ENCODE results near the gene TUBGCP3. TPM values are rescaled to one million over a fixed set of nuclear protein-coding genes. Genes with fewer than 3 reads are reported as not detected.

The TUBGCP3 gene
- total and polyA plus RNA-seq, 9 of the 15 experiments (the other 6 are each of a cell fraction or from before 2014, with no cell fraction given): 3.0 to 24.8 (median 15.2) TPM

DNA sequence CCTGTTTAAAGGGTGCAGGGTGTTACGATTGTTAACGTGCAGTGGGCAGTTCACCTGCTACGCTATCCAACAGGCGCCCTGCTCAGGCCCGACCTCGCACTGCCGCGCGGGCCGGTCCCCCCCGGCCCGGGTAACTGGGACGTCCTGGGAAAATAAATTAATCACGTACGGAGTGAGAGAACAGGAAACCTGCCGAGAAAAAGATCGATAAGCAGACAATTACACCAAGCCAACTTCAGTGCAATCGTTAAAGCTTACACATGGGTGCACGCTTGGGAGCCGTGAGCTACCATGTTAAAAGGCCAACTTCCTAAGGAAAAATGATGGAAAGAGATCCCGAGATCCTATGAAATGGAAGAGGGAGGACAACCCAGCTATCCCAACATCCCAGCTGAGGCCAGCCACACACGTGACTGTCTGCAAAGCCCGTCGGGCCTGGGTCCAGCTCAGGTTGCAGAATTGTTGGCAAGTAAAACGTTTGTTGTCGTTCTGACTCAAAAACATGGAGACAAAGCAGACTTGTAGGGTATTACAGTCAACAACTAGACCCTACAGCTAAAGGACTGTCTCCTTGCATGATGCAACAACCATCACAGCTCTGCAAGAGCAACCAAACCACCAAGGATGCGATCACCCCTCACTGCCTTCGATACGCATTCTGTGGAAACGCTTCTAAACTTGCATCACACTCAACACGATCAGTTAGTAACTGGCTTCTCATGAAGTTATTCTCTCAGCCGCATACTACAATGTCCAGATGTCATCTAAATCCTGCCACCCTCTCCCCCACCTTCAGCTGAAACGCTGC, 741 bp upstream of the TUBGCP3 start (continued):
- TF ChIP-seq, protein P1, sequence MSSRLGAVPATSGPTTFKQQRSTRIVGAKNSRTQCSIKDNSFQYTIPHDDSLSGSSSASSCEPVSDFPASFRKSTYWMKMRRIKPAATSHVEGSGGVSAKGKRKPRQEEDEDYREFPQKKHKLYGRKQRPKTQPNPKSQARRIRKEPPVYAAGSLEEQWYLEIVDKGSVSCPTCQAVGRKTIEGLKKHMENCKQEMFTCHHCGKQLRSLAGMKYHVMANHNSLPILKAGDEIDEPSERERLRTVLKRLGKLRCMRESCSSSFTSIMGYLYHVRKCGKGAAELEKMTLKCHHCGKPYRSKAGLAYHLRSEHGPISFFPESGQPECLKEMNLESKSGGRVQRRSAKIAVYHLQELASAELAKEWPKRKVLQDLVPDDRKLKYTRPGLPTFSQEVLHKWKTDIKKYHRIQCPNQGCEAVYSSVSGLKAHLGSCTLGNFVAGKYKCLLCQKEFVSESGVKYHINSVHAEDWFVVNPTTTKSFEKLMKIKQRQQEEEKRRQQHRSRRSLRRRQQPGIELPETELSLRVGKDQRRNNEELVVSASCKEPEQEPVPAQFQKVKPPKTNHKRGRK (tag; IDR thresholded peaks at IDR 0.05): no peak
- no peak for TF ChIP-seq RBM17 (IDR thresholded peaks at IDR 0.05; ENCODE audit: borderline replicate concordance, low read depth, low read length)
- TF ChIP-seq, protein P2, sequence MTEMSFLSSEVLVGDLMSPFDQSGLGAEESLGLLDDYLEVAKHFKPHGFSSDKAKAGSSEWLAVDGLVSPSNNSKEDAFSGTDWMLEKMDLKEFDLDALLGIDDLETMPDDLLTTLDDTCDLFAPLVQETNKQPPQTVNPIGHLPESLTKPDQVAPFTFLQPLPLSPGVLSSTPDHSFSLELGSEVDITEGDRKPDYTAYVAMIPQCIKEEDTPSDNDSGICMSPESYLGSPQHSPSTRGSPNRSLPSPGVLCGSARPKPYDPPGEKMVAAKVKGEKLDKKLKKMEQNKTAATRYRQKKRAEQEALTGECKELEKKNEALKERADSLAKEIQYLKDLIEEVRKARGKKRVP (CRISPR knock-in tag; IDR thresholded peaks at IDR 0.05): peak; percentile 92
- TF ChIP-seq ZSCAN32 (CRISPR knock-in tag; IDR thresholded peaks at IDR 0.05): peak; percentile 79
- TF ChIP-seq, protein P3, sequence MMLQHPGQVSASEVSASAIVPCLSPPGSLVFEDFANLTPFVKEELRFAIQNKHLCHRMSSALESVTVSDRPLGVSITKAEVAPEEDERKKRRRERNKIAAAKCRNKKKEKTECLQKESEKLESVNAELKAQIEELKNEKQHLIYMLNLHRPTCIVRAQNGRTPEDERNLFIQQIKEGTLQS (IDR thresholded peaks at IDR 0.05): peak; percentile 81
- TF ChIP-seq, protein P3 (CRISPR knock-in tag; conservative IDR thresholded peaks at IDR 0.05): no peak
- TF ChIP-seq, protein P4, sequence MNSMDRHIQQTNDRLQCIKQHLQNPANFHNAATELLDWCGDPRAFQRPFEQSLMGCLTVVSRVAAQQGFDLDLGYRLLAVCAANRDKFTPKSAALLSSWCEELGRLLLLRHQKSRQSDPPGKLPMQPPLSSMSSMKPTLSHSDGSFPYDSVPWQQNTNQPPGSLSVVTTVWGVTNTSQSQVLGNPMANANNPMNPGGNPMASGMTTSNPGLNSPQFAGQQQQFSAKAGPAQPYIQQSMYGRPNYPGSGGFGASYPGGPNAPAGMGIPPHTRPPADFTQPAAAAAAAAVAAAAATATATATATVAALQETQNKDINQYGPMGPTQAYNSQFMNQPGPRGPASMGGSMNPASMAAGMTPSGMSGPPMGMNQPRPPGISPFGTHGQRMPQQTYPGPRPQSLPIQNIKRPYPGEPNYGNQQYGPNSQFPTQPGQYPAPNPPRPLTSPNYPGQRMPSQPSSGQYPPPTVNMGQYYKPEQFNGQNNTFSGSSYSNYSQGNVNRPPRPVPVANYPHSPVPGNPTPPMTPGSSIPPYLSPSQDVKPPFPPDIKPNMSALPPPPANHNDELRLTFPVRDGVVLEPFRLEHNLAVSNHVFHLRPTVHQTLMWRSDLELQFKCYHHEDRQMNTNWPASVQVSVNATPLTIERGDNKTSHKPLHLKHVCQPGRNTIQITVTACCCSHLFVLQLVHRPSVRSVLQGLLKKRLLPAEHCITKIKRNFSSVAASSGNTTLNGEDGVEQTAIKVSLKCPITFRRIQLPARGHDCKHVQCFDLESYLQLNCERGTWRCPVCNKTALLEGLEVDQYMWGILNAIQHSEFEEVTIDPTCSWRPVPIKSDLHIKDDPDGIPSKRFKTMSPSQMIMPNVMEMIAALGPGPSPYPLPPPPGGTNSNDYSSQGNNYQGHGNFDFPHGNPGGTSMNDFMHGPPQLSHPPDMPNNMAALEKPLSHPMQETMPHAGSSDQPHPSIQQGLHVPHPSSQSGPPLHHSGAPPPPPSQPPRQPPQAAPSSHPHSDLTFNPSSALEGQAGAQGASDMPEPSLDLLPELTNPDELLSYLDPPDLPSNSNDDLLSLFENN (IDR thresholded peaks at IDR 0.05; ENCODE audit: low read depth in 2 of 2, low read length in 2 of 2): no peak
- TF ChIP-seq ZNF589 (CRISPR knock-in tag; IDR thresholded peaks at IDR 0.05; ENCODE audit: low read depth): 0 out of 2 replicates have a peak, but pooled peaks have one; percentile 33
- TF ChIP-seq, protein P5, sequence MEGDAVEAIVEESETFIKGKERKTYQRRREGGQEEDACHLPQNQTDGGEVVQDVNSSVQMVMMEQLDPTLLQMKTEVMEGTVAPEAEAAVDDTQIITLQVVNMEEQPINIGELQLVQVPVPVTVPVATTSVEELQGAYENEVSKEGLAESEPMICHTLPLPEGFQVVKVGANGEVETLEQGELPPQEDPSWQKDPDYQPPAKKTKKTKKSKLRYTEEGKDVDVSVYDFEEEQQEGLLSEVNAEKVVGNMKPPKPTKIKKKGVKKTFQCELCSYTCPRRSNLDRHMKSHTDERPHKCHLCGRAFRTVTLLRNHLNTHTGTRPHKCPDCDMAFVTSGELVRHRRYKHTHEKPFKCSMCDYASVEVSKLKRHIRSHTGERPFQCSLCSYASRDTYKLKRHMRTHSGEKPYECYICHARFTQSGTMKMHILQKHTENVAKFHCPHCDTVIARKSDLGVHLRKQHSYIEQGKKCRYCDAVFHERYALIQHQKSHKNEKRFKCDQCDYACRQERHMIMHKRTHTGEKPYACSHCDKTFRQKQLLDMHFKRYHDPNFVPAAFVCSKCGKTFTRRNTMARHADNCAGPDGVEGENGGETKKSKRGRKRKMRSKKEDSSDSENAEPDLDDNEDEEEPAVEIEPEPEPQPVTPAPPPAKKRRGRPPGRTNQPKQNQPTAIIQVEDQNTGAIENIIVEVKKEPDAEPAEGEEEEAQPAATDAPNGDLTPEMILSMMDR (IDR thresholded peaks at IDR 0.05 in 2 of 3, conservative IDR thresholded peaks at IDR 0.05 in 1 of 3; ENCODE audit: insufficient read depth in 2 of 3, low read depth in 1 of 3, low read length in 3 of 3): no peak
- peak; percentile 93 for TF ChIP-seq CEBPG (CRISPR knock-in tag; IDR thresholded peaks at IDR 0.05)
- TF ChIP-seq CEBPG (tag; conservative IDR thresholded peaks at IDR 0.05 in 1 of 2, IDR thresholded peaks at IDR 0.05 in 1 of 2): peak; percentile 68 to 94
- no peak for TF ChIP-seq SETDB1 (IDR thresholded peaks at IDR 0.05; ENCODE audit: low read length)
- 0 out of 2 replicates have a peak, but pooled peaks have one; percentile 28 for TF ChIP-seq JUND (IDR thresholded peaks at IDR 0.05; ENCODE audit: borderline replicate concordance, low read depth, low read length)
- TF ChIP-seq JUND (tag; IDR thresholded peaks at IDR 0.05; ENCODE audit: borderline replicate concordance, low read depth, low read length): no peak
- TF ChIP-seq CEBPB (tag; IDR thresholded peaks at IDR 0.05): peak; percentile 51
- 0 out of 2 replicates have a peak, but pooled peaks have one; percentile 19 for TF ChIP-seq ZNF175 (CRISPR knock-in tag; IDR thresholded peaks at IDR 0.05; ENCODE audit: low read depth)
- TF ChIP-seq ATF7 (IDR thresholded peaks at IDR 0.05): peak; percentile 52; the same call in 1 of the 2 replicates
- no peak for TF ChIP-seq NCOA6 (IDR thresholded peaks at IDR 0.05)
